NCI-H345 (cell line): ENCODE data around the gene SYNGAP1.
"Not testable (repeated sequence)": the region's sequence is repeated elsewhere in the genome, so short reads cannot be mapped to it uniquely, and the experiment has no call there.

Experiments used
- DNase-seq: peaks from one replicate; lab custom pipeline; 2025; lab: John Stamatoyannopoulos, UW

SYNGAP1 gene

DNA sequence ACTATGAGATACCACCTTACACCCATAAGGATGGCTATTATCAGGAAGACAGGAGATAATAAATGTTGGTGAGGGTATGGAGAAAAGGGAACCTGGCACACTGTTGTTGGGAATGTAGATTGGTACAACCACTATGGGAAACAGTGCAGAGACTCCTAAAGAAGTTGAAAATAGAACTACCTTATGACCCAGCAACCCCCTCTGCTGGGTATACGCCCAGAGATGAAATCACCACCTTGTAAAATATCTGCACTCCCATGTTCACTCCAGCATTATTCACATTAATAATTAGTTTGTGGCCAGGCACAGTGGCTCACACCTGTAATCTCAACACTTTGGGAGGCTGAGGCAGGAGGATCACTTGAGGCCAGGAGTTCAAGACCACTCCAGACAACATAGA lies 61.3 kb downstream of the SYNGAP1 start:
- DNase-seq: no peak

DNA sequence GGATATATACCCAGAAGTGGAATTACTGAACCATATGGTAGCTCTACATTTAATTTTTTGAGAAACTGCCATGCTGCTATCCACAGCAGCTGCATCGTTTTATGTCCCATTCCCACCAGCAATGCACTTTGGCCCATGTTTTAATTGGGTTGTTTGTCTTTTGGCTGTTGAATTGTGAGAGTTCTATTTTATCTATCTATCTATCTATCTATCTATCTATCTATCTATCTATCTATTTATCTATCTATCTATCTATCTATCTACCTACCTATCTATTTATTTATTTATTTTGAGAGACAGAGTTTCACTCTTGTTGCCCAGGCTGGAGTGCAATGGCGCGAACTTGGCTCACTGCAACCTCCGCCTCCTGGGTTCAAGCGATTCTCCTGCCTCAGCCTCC lies 62.8 kb downstream of the SYNGAP1 start:
- not testable (repeated sequence) for DNase-seq

GRCh38 chr6:33483678-33484077 lies 63.8 kb downstream of the SYNGAP1 start:
- DNase-seq: no peak

DNA sequence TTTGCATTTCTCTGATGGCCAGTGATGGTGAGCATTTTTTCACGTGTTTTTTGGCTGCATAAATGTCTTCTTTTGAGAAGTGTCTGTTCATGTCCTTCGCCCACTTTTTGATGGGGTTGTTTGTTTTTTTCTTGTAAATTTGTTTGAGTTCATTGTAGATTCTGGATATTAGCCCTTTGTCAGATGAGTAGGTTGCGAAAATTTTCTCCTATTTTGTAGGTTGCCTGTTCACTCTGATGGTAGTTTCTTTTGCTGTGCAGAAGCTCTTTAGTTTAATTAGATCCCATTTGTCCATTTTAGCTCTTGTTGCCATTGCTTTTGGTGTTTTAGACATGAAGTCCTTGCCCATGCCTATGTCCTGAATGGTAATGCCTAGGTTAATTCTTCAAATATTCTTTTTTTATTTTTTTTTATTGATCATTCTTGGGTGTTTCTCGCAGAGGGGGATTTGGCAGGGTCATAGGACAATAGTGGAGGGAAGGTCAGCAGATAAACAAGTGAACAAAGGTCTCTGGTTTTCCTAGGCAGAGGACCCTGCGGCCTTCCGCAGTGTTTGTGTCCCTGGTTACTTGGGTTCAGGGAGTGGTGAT lies 64.9 kb downstream of the SYNGAP1 start:
- DNase-seq: not testable (repeated sequence)

DNA sequence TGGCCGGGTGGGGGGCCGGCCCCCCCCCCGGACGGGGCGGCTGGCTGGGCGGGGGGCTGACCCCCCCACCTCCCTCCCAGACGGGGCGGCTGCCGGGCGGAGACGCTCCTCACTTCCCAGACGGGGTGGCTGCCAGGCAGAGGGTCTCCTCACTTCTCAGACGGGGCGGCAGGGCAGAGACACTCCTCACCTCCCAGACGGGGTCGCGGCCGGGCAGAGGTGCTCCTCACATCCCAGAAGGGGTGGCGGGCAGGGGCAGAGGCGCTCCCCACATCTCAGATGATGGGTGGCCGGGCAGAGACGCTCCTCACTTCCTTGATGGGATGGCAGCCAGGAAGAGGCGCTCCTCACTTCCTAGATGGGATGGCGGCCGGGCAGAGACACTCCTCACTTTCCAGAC lies 65.8 kb downstream of the SYNGAP1 start:
- DNase-seq: not testable (repeated sequence)

DNA sequence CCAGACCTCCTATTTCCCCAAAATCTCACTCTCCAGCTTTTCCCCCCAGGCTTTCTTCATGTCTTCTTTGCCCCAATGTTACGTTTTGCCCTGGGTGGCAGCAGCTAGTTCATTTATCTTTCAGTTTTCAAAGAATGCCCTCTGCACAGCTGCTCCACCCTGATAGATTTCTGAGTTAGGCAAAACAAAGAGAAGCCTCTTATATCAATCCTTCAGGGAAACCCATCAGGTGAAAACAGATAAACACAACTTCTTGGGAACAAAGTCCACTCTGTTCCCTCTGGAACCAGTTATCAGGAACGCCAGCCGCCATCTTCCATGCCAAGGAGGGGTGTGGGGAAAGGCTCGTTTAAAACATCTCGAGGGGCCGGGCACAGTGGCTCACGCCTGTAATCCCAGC lies 68.5 kb downstream of the SYNGAP1 start:
- no peak for DNase-seq

DNA sequence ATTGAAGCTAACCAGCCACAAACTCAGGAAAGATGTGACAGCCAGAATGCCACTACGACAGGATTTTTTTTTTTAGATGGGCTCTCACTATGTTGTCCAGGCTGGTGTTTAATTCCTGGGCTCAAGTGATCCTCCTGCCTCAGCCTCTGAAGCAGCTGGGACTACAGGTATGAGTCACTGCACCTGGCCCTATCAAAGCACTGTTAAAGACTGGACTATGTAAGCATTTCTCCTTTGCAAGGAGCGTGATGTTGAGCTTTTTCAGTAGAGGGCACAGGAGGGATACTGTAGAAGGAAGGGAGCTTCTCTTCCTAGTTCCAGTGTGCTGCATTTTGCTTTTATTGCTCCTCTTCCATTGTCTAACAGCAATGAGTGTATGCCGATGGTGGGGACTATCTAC lies 70.3 kb downstream of the SYNGAP1 start:
- no peak for DNase-seq

GRCh38 chr6:33490621-33491020 lies 70.8 kb downstream of the SYNGAP1 start:
- DNase-seq: no peak

GRCh38 chr6:33492093-33492492 lies 72.2 kb downstream of the SYNGAP1 start:
- no peak for DNase-seq

DNA sequence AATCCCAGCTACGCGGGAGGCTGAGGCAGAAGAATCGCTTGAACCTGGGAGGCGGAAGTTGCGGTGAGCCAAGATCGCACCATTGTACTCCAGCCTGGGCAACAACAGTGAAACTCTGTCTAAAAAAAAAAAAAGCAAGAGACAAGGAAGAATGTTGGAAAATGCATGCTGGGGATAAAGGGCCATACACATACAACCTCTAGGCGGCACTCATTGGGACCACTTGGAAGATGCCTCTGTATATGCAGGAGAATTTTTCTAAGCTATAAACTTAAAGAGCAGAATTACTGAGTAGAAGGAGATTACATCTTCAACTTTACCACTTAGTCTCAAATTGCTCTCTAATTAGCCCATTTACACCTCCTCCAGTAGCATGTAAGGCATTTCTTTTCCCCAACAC lies 77.3 kb downstream of the SYNGAP1 start:
- no peak for DNase-seq

GRCh38 chr6:33502486-33502885 lies 82.6 kb downstream of the SYNGAP1 start:
- DNase-seq: no peak

GRCh38 chr6:33504486-33504885 lies 84.6 kb downstream of the SYNGAP1 start:
- no peak for DNase-seq
